ENCODE results near the gene ARFGAP1. TPM values are rescaled to one million over a fixed set of nuclear protein-coding genes. Genes with fewer than 3 reads are reported as not detected.

Gene ARFGAP1
- total and polyA plus RNA-seq, 2 of the 8 experiments (the other 6 are each of a cell fraction or from before 2014, with no cell fraction given) = 93.7 to 100 TPM

DNA sequence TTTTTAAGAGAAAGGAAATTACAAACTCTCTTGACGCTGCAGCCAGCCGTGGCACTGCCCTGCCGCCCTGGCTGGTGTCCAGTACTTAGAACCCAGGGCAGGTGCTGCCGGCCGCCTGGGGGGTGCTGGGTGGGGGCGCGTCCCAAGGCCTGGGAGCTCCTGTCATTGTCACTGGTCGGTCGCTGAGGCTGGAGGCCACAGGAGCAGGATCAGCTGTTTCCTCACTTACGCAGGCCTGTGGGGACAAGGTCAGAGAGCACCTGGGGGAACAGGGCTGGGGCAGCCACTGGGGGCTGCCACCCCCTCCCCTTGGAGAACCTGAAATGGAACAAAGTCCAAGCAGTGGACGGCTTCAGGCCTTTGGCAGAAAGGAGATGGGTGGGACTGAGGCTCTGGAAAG lies 31.3 kb upstream of the ARFGAP1 start (continued):
- TF ChIP-seq, protein P1, sequence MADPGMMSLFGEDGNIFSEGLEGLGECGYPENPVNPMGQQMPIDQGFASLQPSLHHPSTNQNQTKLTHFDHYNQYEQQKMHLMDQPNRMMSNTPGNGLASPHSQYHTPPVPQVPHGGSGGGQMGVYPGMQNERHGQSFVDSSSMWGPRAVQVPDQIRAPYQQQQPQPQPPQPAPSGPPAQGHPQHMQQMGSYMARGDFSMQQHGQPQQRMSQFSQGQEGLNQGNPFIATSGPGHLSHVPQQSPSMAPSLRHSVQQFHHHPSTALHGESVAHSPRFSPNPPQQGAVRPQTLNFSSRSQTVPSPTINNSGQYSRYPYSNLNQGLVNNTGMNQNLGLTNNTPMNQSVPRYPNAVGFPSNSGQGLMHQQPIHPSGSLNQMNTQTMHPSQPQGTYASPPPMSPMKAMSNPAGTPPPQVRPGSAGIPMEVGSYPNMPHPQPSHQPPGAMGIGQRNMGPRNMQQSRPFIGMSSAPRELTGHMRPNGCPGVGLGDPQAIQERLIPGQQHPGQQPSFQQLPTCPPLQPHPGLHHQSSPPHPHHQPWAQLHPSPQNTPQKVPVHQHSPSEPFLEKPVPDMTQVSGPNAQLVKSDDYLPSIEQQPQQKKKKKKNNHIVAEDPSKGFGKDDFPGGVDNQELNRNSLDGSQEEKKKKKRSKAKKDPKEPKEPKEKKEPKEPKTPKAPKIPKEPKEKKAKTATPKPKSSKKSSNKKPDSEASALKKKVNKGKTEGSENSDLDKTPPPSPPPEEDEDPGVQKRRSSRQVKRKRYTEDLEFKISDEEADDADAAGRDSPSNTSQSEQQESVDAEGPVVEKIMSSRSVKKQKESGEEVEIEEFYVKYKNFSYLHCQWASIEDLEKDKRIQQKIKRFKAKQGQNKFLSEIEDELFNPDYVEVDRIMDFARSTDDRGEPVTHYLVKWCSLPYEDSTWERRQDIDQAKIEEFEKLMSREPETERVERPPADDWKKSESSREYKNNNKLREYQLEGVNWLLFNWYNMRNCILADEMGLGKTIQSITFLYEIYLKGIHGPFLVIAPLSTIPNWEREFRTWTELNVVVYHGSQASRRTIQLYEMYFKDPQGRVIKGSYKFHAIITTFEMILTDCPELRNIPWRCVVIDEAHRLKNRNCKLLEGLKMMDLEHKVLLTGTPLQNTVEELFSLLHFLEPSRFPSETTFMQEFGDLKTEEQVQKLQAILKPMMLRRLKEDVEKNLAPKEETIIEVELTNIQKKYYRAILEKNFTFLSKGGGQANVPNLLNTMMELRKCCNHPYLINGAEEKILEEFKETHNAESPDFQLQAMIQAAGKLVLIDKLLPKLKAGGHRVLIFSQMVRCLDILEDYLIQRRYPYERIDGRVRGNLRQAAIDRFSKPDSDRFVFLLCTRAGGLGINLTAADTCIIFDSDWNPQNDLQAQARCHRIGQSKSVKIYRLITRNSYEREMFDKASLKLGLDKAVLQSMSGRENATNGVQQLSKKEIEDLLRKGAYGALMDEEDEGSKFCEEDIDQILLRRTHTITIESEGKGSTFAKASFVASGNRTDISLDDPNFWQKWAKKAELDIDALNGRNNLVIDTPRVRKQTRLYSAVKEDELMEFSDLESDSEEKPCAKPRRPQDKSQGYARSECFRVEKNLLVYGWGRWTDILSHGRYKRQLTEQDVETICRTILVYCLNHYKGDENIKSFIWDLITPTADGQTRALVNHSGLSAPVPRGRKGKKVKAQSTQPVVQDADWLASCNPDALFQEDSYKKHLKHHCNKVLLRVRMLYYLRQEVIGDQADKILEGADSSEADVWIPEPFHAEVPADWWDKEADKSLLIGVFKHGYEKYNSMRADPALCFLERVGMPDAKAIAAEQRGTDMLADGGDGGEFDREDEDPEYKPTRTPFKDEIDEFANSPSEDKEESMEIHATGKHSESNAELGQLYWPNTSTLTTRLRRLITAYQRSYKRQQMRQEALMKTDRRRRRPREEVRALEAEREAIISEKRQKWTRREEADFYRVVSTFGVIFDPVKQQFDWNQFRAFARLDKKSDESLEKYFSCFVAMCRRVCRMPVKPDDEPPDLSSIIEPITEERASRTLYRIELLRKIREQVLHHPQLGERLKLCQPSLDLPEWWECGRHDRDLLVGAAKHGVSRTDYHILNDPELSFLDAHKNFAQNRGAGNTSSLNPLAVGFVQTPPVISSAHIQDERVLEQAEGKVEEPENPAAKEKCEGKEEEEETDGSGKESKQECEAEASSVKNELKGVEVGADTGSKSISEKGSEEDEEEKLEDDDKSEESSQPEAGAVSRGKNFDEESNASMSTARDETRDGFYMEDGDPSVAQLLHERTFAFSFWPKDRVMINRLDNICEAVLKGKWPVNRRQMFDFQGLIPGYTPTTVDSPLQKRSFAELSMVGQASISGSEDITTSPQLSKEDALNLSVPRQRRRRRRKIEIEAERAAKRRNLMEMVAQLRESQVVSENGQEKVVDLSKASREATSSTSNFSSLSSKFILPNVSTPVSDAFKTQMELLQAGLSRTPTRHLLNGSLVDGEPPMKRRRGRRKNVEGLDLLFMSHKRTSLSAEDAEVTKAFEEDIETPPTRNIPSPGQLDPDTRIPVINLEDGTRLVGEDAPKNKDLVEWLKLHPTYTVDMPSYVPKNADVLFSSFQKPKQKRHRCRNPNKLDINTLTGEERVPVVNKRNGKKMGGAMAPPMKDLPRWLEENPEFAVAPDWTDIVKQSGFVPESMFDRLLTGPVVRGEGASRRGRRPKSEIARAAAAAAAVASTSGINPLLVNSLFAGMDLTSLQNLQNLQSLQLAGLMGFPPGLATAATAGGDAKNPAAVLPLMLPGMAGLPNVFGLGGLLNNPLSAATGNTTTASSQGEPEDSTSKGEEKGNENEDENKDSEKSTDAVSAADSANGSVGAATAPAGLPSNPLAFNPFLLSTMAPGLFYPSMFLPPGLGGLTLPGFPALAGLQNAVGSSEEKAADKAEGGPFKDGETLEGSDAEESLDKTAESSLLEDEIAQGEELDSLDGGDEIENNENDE (IDR thresholded peaks at IDR 0.05; ENCODE audit: insufficient replicate concordance, low read length) = no peak
- TF ChIP-seq, protein P2, sequence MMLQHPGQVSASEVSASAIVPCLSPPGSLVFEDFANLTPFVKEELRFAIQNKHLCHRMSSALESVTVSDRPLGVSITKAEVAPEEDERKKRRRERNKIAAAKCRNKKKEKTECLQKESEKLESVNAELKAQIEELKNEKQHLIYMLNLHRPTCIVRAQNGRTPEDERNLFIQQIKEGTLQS (IDR thresholded peaks at IDR 0.05; ENCODE audit: insufficient read depth, low read depth, low read length) = no peak
- TF ChIP-seq GABPA (IDR thresholded peaks at IDR 0.05; ENCODE audit: borderline replicate concordance, insufficient read depth, low read length) (no peak), RNF2 (IDR thresholded peaks at IDR 0.05; ENCODE audit: borderline replicate concordance, low read depth, low read length, missing control alignments, poor library complexity, severe bottlenecking) (no peak), SIN3A (conservative IDR thresholded peaks at IDR 0.05 in 1 of 2, IDR thresholded peaks at IDR 0.05 in 1 of 2; ENCODE audit: low read depth in 1 of 2, low read length in 2 of 2) (no peak), SIRT6 (IDR thresholded peaks at IDR 0.05; ENCODE audit: low read length) (no peak), RXRA (IDR thresholded peaks at IDR 0.05; ENCODE audit: insufficient read depth, low read depth, low read length) (no peak), FOSL1 (IDR thresholded peaks at IDR 0.05; ENCODE audit: insufficient read depth, low read depth, low read length) (no peak)
